Liver (tissue), 3 donors: ENCODE results near the gene PTPRN2.

ENCODE experiments used
- ATF3 ChIP-seq: IDR thresholded peaks from 2 replicates; pipeline ENCODE4 v1.6.1; 2016; ENCODE audit warnings: antibody characterized with exemption
- CTCF ChIP-seq: fragments of 150-350 bp; IDR thresholded peaks from 2 replicates; pipeline ENCODE4 v1.5.1; 2017; ENCODE audit warnings: improper control_type of control experiment, low read depth, low read length; ENCODE audit not compliant: missing input control
- GABPA ChIP-seq, 2 donors: IDR thresholded peaks in 1 of 2; conservative IDR thresholded peaks in 1 of 2; 2 replicates each; pipeline ENCODE4 v1.6.1; 2016; ENCODE audit warnings: antibody characterized with exemption in 2 of 2, mild to moderate bottlenecking in 1 of 2, moderate library complexity in 1 of 2
- MAX ChIP-seq: IDR thresholded peaks from 2 replicates; pipeline ENCODE4 v1.6.1; 2016; ENCODE audit warnings: antibody characterized with exemption
- REST ChIP-seq: IDR thresholded peaks from 2 replicates; pipeline ENCODE4 v1.6.1; 2016; ENCODE audit warnings: antibody characterized with exemption, mild to moderate bottlenecking
- RXRA ChIP-seq, 2 donors: IDR thresholded peaks; 2 replicates each; pipeline ENCODE4 v1.6.1; 2017 to 2018; ENCODE audit warnings: antibody characterized with exemption in 2 of 2, mild to moderate bottlenecking in 1 of 2
- TAF1 ChIP-seq: conservative IDR thresholded peaks from 2 replicates; pipeline ENCODE4 v1.6.1; 2016; ENCODE audit warnings: antibody characterized with exemption, mild to moderate bottlenecking
- YY1 ChIP-seq: IDR thresholded peaks from 2 replicates; pipeline ENCODE4 v1.6.1; 2016; ENCODE audit warnings: antibody characterized with exemption, mild to moderate bottlenecking
- donor health status: healthy.
- donor health status: healthy.

GRCh38 chr7:157612009-157612663 lies 975.5 kb downstream of the PTPRN2 start:
- TF ChIP-seq CTCF (no peak), TAF1 (no peak), ATF3 (no peak), RXRA (IDR thresholded peaks at IDR 0.05) (no peak), YY1 (no peak), REST (no peak), MAX (no peak), GABPA (IDR thresholded peaks at IDR 0.05 in 1 of 2, conservative IDR thresholded peaks at IDR 0.05 in 1 of 2) (no peak)
